A549 treated with Hydrocortisone at 1 μM for 4 hours (cell line): ENCODE results near the gene BPGM. TPM values are rescaled to one million over a fixed set of nuclear protein-coding genes. Genes with fewer than 3 reads are reported as not detected.

Source experiments
- total RNA-seq: library from RNA; stranded (reverse); fragments of 200-300 nt; extraction: Qiagen RNA extraction; gene quantifications from 5 replicates; pipeline ENCODE4 v1.2.3, GENCODE V29; 2022

BPGM gene
- 16.3 to 22.7 TPM (median 17.7 TPM) in 5 replicates for total RNA-seq

GRCh38 chr7:134646425-134647305 lies at the start of gene BPGM:
TSS of gene BPGM (plus strand) at chr7:134646853. CDS start at chr7:134661508, 14,655 bp downstream.

Other genes with a start within 250 kb of the BPGM start
- 2,278 to 2,669 TPM (median 2,540 TPM) in 5 replicates for gene AKR1B1, start 187.8 kb upstream of the BPGM start, total RNA-seq
- gene AKR1B10, start 119.3 kb upstream of the BPGM start, total RNA-seq, result 2,254 to 2,440 TPM (median 2,333 TPM) in 5 replicates
- gene AKR1B15, start 97.7 kb upstream of the BPGM start, total RNA-seq, result 18.2 to 39.9 TPM (median 33.7 TPM) in 5 replicates
- 112 to 231 TPM (median 174 TPM) in 5 replicates for gene CALD1, start 132.8 kb downstream of the BPGM start, total RNA-seq